HPDE6-E6E7 (cell line): ENCODE data around the gene TTC23.

Source experiments
- DNase-seq: peaks from one replicate; pipeline ENCODE4 v3.0.0; 2011; ENCODE audit warnings: missing footprints; ENCODE audit errors: extremely low spot score

The TTC23 gene

GRCh38 chr15:99165020-99165790, 84.2 kb downstream of the TTC23 start:
- no peak for DNase-seq

GRCh38 chr15:99164119-99164518, 85.3 kb downstream of the TTC23 start:
- no peak for DNase-seq

- no peak for DNase-seq
Measured at GRCh38 chr15:99163271-99164062, 85.9 kb downstream of the TTC23 start.

GRCh38 chr15:99158626-99159412, 90.6 kb downstream of the TTC23 start:
- DNase-seq = no peak

- no peak for DNase-seq
Measured at GRCh38 chr15:99157456-99157855, 91.9 kb downstream of the TTC23 start.

- no peak for DNase-seq
Measured at GRCh38 chr15:99155961-99156443, 93.4 kb downstream of the TTC23 start.

GRCh38 chr15:99154271-99154670, 95.1 kb downstream of the TTC23 start:
- no peak for DNase-seq

GRCh38 chr15:99153026-99153535, 96.3 kb downstream of the TTC23 start:
- DNase-seq = no peak

- DNase-seq = no peak
Measured at GRCh38 chr15:99151156-99151555, 98.2 kb downstream of the TTC23 start.

GRCh38 chr15:99149366-99149765, 100.0 kb downstream of the TTC23 start:
- no peak for DNase-seq

- DNase-seq = no peak
Measured at GRCh38 chr15:99148851-99149276, 100.5 kb downstream of the TTC23 start.

- DNase-seq = no peak
Measured at GRCh38 chr15:99146661-99147060, 102.7 kb downstream of the TTC23 start.

GRCh38 chr15:99145778-99146177, 103.6 kb downstream of the TTC23 start:
- DNase-seq = no peak

- DNase-seq = no peak
Measured at GRCh38 chr15:99145005-99145404, 104.4 kb downstream of the TTC23 start.

GRCh38 chr15:99143655-99144610, 105.4 kb downstream of the TTC23 start:
- no peak for DNase-seq

GRCh38 chr15:99143242-99143641, 106.1 kb downstream of the TTC23 start:
- DNase-seq = no peak

- DNase-seq = no peak
Measured at GRCh38 chr15:99142562-99142961, 106.8 kb downstream of the TTC23 start.

- no peak for DNase-seq
Measured at GRCh38 chr15:99141943-99142342, 107.4 kb downstream of the TTC23 start.

- no peak for DNase-seq
Measured at GRCh38 chr15:99140590-99140989, 108.8 kb downstream of the TTC23 start.

GRCh38 chr15:99139276-99139675, 110.1 kb downstream of the TTC23 start:
- no peak for DNase-seq
